ENCODE data around the gene TBRG1. TPM values are rescaled to one million over a fixed set of nuclear protein-coding genes. Genes with fewer than 3 reads are reported as not detected.

The TBRG1 gene
- total and polyA plus RNA-seq, 9 donors, result 15.0 to 41.4 (median 24.2) TPM

GRCh38 chr11:124646148-124646547 is 23.5 kb downstream of the TBRG1 start:
- Histone ChIP-seq H3K27ac (no peak overlapping the region), H3K9me3 (no peaks in the 10 kb centered on the region), H3K4me1 (ENCODE audit: insufficient read depth) (no peaks in the 10 kb centered on the region), H3K36me3 (no peaks in the 10 kb centered on the region), H3K4me3 (no peak overlapping the region), H3K27me3 (no peaks in the 10 kb centered on the region)
- 79 to 86% (median 80%) methylated on average over 3 of the region's 3 CpGs for WGBS, 3 donors
- TF ChIP-seq POLR2A (IDR thresholded peaks at IDR 0.05) (no peak), EP300 (IDR thresholded peaks at IDR 0.05) (no peak), CTCF (IDR thresholded peaks at IDR 0.05) (no peak)
- no peak for DNase-seq
- intact Hi-C loops (cut with DNase I), result no loop called here

GRCh38 chr11:124648610-124649009 is 25.9 kb downstream of the TBRG1 start:
- DNase-seq, result no peak
- H3K36me3 ChIP-seq, result no peaks in the 10 kb centered on the region
- intact Hi-C loops (cut with DNase I), result no loop called here
- no peak overlapping the region for H3K4me3 ChIP-seq
- no peaks in the 10 kb centered on the region for H3K9me3 ChIP-seq
- WGBS, 3 donors, result 63 to 66% (median 65%) methylated on average over 6 of the region's 6 CpGs
- TF ChIP-seq POLR2A (IDR thresholded peaks at IDR 0.05) (no peak), CTCF (IDR thresholded peaks at IDR 0.05) (no peak), EP300 (IDR thresholded peaks at IDR 0.05) (no peak)
- no peaks in the 10 kb centered on the region for H3K4me1 ChIP-seq (ENCODE audit: insufficient read depth)
- H3K27me3 ChIP-seq, result no peaks in the 10 kb centered on the region
- no peak overlapping the region for H3K27ac ChIP-seq

DNA sequence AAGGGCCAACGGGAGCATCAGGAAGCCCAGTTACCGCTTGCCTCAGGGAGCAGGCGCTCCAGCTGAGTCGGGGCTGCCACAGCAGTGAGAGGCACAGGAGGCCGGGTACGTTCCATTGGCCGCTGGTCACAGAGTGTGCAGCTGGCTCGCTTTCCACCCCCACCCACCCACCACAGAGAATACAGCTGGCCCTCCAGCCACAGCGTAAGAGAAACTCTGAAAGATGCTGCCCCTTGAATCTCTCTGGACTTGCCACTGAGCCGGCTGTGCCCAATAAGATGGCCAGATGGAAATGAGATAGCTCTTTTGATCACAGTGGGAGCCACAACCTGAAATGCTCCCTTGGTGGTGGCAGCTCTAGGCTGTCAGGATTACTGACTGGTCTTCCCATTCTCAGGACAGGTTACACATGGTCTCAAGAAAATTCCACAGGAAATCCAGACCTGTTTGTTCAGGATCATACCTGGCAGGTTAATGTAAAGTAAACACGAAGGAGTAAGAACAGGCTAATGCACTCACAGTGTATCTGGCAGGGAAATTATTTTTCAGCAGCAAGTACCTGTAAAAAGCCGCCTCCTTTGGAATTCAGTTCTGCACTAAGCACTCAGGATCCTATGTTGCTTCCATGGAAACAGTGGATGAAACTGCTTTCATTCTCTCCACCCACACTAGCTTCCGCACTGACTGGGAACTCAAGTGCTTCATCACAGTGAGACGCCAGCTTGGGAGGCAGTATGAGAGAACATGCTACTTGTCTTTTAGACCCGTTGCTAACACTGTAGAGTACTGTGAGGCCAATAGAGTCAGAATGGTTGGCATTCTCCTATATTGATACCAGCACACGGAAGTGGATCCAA is 34.3 kb downstream of the TBRG1 start:
- Histone ChIP-seq H3K4me1 (ENCODE audit: insufficient read depth) (no peaks in the 10 kb centered on the region), H3K36me3 (no peaks in the 10 kb centered on the region), H3K4me3 (no peak overlapping the region), H3K27ac (no peak overlapping the region), H3K9me3 (no peaks in the 10 kb centered on the region), H3K27me3 (no peaks in the 10 kb centered on the region)
- TF ChIP-seq POLR2A (IDR thresholded peaks at IDR 0.05), result no peak
- no peak for TF ChIP-seq EP300 (IDR thresholded peaks at IDR 0.05)
- TF ChIP-seq CTCF (IDR thresholded peaks at IDR 0.05), result no peak
- intact Hi-C loops (cut with DNase I), result loop anchor here in 1 of 4 donors (5.0 kb wide), 1 partner anchor 185 kb away; no protein-coding TSS in a partner anchor
- 61 to 70% (median 63%) methylated on average over 16 of the region's 16 CpGs for WGBS, 3 donors
- DNase-seq, result no peak

- DNase-seq, result no peak
- Histone ChIP-seq H3K4me3 (no peak overlapping the region), H3K27me3 (no peaks in the 10 kb centered on the region), H3K27ac (no peak overlapping the region), H3K9me3 (no peaks in the 10 kb centered on the region), H3K4me1 (ENCODE audit: insufficient read depth) (no peaks in the 10 kb centered on the region), H3K36me3 (no peaks in the 10 kb centered on the region)
- WGBS, 3 donors, result 78 to 83% (median 79%) methylated on average over 5 of the region's 5 CpGs
- TF ChIP-seq POLR2A (IDR thresholded peaks at IDR 0.05) (no peak), EP300 (IDR thresholded peaks at IDR 0.05) (no peak), CTCF (IDR thresholded peaks at IDR 0.05) (no peak)
- intact Hi-C loops (cut with DNase I), result loop anchor here in 1 of 4 donors (5.0 kb wide), 1 partner anchor 184 kb away; no protein-coding TSS in a partner anchor
These were observed 35.2 kb downstream of the TBRG1 start for GRCh38 chr11:124657904-124658303.

Data from ovary (tissue), 9 donors.